AG04449 (cell line): ENCODE data around the gene NDUFB2.

ENCODE experiments used
- CTCF ChIA-PET: fragments of 350-600 bp; formaldehyde crosslinking; extraction: SDS; loops from one replicate; lab custom pipeline; 2021; ENCODE audit warnings: antibody characterized with exemption; lab: Yijun Ruan, JAX
- POLR2A ChIA-PET: fragments of 400-600, 350-600 bp; formaldehyde crosslinking; extraction: SDS; loops from one replicate; lab custom pipeline; 2020; ENCODE audit warnings: antibody characterized with exemption, inconsistent platforms; lab: Yijun Ruan, JAX
- DNase-seq: peaks from one replicate; pipeline ENCODE4 v3.0.0-alpha.2; 2010; ENCODE audit warnings: low read depth, low spot score
- H3K4me3 ChIP-seq: 2 replicates; pipeline ENCODE4 v1.5.1; 2011; ENCODE audit warnings: low read depth, mild to moderate bottlenecking, control low read depth, low read length
- TF ChIP-seq, protein P1 (sequence below): IDR thresholded peaks from one replicate; pipeline ENCODE4 v1.5.1; 2011; ENCODE audit warnings: mild to moderate bottlenecking, moderate library complexity, low read length, control low read depth, inconsistent platforms; ENCODE audit not compliant: insufficient read depth; ENCODE audit errors: missing control alignments

The NDUFB2 gene

DNA sequence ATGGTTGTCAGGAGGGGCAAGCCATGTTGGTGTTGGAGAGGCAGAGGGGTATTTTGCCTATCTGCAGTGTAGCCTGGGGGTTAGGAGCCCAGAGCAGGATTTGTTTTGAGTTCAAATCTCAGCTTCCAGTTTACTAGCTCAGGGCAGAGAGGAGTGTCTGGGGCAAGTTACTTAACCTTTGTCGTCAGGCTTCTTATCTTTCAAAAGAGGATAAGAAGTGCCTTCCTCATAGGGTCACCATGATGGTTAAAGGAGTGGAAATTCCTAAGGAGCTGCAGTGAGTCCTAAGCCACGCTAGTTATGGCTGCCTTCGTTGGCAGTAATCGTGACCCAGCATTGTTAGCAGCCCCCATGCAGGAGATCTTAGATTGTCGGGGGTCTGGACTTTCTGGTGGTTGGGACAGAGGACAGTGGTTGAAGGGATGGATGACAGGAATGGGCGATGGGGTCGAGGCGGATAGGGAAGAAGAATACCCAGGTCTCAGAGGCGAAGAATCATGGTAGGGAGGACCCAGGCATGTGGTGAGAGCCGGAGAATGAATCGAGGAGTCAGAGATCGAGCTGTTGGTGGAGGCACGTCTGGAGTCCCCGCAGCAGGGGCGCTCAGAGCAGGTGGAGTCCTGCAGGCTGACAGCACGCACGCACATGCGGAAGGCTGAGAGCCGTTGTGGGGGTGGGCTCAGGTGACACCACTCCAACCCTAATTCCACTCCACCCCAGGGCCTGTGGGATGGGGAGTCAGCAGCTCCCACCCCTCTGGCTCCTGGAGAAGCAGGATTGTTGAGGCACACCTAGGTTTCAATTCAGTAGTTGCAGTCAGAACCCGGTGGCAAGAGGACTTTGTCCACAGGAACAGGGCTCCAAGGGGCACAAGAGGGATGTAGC, 12.2 kb upstream of the NDUFB2 start:
- ChIA-PET CTCF (interaction anchor here (4.8 kb wide), 1 partner anchor 9 kb away, joined by 35 read pairs; no protein-coding TSS in a partner anchor), POLR2A (no interaction called here)
- no peak for DNase-seq
- TF ChIP-seq, protein P1, sequence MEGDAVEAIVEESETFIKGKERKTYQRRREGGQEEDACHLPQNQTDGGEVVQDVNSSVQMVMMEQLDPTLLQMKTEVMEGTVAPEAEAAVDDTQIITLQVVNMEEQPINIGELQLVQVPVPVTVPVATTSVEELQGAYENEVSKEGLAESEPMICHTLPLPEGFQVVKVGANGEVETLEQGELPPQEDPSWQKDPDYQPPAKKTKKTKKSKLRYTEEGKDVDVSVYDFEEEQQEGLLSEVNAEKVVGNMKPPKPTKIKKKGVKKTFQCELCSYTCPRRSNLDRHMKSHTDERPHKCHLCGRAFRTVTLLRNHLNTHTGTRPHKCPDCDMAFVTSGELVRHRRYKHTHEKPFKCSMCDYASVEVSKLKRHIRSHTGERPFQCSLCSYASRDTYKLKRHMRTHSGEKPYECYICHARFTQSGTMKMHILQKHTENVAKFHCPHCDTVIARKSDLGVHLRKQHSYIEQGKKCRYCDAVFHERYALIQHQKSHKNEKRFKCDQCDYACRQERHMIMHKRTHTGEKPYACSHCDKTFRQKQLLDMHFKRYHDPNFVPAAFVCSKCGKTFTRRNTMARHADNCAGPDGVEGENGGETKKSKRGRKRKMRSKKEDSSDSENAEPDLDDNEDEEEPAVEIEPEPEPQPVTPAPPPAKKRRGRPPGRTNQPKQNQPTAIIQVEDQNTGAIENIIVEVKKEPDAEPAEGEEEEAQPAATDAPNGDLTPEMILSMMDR, result no peak
- no peak overlapping the region for H3K4me3 ChIP-seq

DNA sequence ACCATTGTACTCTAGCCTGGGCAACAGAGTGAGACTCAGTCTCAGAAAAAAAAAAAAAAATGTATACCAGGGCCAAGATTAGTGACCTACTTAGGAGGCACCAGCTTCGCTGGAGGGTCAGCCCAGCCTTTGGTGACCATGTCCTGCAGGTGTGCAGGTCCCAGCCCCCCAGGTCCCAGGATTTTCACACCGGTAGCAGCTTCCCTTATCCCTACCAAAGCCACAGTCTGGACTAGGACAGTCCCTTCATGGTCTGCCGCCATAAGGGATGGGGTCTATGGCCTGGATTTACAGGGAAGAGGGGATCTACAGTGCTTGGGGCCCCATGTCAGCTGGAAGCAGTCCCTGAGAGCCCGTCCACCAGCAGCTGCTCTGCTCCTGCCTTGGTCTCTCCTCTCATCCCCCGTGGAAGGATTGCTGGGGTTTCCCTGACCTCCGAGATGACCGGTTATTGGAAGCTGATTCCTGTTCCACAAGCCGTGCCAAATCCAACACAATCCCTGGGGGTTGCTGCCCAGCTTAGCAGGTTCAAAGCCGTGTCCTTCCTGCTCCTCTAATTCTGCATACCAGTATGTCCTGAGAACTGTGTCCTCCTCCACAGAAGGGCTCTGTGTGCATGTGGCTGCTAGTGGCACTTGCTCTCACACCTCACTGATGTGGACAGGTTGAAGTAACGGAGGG, 11.0 kb upstream of the NDUFB2 start:
- POLR2A ChIA-PET, result interaction anchor here (1.1 kb wide), 1 partner anchor 11 kb away, joined by 5 read pairs; the partner anchor contains the start of gene NDUFB2

GRCh38 chr7:140686921-140687320, 9.6 kb upstream of the NDUFB2 start:
- TF ChIP-seq, protein P1, result no peak
- no peak for DNase-seq
- ChIA-PET POLR2A (interaction anchor here (1.1 kb wide), 1 partner anchor 9 kb away, joined by 5 read pairs; the partner anchor contains the start of gene NDUFB2), CTCF (interaction anchor here (1.1 to 4.8 kb wide), 3 partner anchors 12 to 211 kb away, joined by 3 to 35 read pairs (median 3); no protein-coding TSS in a partner anchor)
- no peak overlapping the region for H3K4me3 ChIP-seq

More for the DNA sequence above, 11.0 kb upstream of the NDUFB2 start:
- no peak for DNase-seq
- CTCF ChIA-PET, result interaction anchor here (1.1 to 4.8 kb wide), 3 partner anchors 10 to 210 kb away, joined by 3 to 35 read pairs (median 3); no protein-coding TSS in a partner anchor
- H3K4me3 ChIP-seq, result no peak overlapping the region
- TF ChIP-seq, protein P1, result no peak

- no peak for DNase-seq
- ChIA-PET POLR2A (no interaction called here), CTCF (no interaction called here)
- H3K4me3 ChIP-seq, result no peak overlapping the region
- TF ChIP-seq, protein P1, result no peak
Measured at GRCh38 chr7:140688341-140688740, 8.2 kb upstream of the NDUFB2 start.

DNA sequence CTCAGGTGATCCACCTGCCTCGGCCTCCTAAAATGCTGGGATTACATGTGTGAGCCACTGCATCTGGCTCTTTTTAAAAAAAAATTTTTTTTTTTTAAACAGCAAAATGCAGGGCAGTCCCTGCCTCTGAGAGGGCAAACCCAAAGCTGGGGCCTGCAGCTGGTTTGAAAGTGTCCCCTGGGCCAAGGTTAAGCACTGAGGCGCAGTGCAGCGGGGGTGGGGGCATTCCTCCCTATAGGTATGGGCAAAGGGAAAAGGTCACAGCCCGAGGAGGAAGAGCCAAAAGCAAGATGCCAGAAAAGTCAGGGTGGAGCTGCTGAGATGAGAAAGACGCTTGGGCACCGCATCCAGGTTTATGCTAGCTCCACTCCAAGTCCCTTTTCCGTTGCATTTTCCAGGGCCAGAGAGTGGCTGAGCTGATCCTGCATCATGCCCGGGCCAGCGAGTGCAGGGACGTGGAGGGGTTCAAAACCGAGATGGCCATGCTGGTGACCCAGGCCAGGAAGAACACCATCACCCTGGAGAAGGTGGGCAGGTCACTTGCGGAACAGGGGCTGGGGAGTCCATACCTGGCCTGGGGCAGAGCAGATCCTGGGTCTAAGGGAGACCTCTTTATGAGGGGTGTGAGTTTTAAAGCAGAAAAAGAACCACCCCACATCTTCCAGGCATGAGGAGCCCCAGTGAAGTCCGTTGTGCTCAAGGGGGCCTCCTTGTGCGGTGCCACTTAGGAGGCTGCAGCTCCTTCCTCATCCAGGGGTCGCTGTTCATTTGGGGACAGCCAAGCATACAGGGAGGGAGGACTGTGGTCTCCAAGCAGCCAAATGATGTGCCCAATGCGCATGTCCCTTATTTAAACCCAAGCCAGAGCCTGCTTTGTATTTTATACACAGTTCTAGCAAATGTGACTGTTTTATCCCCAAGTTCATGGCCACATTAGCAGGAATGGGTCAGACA, 7.0 kb upstream of the NDUFB2 start:
- CTCF ChIA-PET, result interaction anchor here (1.2 kb wide), 1 partner anchor 15 kb away, joined by 3 read pairs; no protein-coding TSS in a partner anchor
- no peak overlapping the region for H3K4me3 ChIP-seq
- TF ChIP-seq, protein P1, result no peak
- POLR2A ChIA-PET, result no interaction called here
- no peak for DNase-seq
